ENCODE measurements around the gene VN1R5.
A peak's percentile ranks its signal among the peaks of the same experiment; 100 is the strongest.

The VN1R5 gene

DNA sequence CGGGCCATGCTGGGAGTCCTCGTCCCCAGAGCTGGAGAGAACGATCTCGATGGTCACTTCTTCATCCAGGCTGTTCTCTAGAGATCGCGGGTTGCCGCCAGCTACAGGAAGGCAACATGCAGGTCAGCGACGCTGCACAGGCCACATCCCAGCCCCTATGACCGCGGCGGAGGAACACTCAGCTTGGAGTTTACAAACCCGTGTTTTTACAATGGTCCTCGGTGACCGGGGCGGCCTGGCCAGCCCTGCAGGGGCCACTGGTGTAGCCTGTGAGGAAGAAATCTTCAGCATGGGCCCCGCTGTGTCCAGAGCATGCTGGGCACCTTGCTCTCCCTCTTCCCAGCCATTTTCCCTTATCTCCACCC is 45.3 kb downstream of the VN1R5 start:
- Mint-ChIP-seq H3K27ac (no peak overlapping the region), H3K9me3 (no peaks in the 10 kb centered on the region), H3K36me3 (ENCODE audit: low read depth) (peaks cover 71% of the 10 kb centered on the region), H3K4me1 (ENCODE audit: low read depth) (peaks cover 4% of the 10 kb centered on the region), H3K27me3 (no peaks in the 10 kb centered on the region), H3K4me3 (no peak overlapping the region)
- DNase-seq, result no peak

DNA sequence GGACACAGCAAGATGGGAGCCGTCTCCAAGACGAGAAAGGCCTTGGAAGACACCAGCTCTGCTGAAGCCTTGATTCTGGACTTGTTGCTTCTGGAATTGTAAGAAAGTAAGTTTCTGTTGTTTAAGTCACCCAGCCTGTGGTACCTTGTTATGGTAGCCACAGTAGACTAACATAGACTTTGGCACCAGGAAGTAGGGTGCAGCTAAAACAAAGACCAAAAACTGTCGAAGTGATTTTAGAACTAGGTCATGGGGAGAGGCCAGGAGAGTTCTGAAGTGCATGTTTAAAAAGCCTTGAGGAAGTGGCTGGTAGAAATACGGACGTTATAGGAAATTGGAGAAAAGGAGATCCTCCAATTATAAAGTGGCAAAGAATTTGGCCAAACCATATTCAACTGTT is 47.3 kb downstream of the VN1R5 start:
- Mint-ChIP-seq H3K9me3 (no peaks in the 10 kb centered on the region), H3K4me3 (no peak overlapping the region), H3K27ac (no peak overlapping the region), H3K27me3 (no peaks in the 10 kb centered on the region), H3K4me1 (ENCODE audit: low read depth) (no peaks in the 10 kb centered on the region), H3K36me3 (ENCODE audit: low read depth) (peaks cover 89% of the 10 kb centered on the region)
- no peak for DNase-seq

DNA sequence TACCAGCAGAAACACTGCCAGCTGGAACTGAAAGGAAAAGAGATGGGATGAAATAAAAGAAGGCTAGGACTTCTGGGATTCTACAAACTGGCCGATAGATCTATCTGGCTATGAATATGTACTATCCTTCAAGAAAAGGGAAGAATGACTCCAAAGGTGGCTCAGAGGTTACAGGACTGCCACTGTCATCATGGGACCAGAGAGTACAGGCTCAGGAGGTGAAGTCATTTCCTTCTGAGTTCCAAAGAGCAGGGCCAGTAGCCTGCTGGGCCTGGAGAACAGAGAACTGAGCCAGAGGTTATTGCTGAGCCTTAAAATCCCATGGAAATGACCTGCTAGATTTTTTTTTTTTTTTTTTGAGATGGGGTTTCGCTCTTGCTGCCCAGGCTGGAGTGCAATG is 48.2 kb downstream of the VN1R5 start:
- Mint-ChIP-seq H3K9me3 (no peaks in the 10 kb centered on the region), H3K4me1 (ENCODE audit: low read depth) (no peaks in the 10 kb centered on the region), H3K36me3 (ENCODE audit: low read depth) (peaks cover 92% of the 10 kb centered on the region), H3K27ac (peak overlapping the region; percentile 2), H3K27me3 (no peaks in the 10 kb centered on the region), H3K4me3 (no peak overlapping the region)
- no peak for DNase-seq
